Measurements from ENCODE around the gene POT1. TPM values are rescaled to one million over a fixed set of nuclear protein-coding genes. Genes with fewer than 3 reads are reported as not detected.

The POT1 gene
- total and polyA plus RNA-seq, 2 of the 13 experiments (the other 11 are each of a cell fraction or from before 2014, with no cell fraction given) = 21.7 to 23.4 TPM

DNA sequence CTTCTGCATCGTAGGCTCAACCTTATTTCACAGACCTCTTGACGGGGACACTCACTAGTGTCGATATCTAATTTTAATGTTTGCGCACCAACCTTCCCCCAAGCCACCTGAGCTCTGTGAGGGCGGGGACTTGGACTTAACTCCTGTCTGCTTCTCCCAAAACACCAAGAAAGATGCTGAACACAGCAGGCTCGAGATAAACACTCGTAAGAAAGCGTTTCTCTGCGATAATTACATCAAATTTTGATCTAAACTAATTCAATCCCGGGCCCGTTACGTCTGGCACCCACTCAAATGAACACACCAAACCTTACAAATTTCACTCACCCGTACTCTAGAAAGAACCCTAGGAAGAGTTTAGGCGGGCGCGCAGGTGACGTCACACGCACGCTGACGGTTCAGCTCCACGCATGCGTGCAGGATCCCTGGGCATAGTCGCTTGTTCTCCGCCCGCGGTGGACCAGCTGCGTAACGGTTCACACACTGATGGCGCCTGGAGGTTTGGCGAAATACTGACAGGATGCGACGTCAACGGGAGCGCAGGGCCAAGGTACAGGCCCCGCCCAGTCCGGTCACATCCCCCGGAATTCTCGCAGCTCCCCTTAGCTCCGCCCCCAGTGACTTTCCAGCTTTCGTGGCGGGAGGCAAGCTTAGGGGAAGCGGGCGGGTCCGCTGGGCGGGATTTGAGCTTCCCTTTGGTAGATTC lies at the start of gene POT1 (continued):
- TF ChIP-seq, protein P1, sequence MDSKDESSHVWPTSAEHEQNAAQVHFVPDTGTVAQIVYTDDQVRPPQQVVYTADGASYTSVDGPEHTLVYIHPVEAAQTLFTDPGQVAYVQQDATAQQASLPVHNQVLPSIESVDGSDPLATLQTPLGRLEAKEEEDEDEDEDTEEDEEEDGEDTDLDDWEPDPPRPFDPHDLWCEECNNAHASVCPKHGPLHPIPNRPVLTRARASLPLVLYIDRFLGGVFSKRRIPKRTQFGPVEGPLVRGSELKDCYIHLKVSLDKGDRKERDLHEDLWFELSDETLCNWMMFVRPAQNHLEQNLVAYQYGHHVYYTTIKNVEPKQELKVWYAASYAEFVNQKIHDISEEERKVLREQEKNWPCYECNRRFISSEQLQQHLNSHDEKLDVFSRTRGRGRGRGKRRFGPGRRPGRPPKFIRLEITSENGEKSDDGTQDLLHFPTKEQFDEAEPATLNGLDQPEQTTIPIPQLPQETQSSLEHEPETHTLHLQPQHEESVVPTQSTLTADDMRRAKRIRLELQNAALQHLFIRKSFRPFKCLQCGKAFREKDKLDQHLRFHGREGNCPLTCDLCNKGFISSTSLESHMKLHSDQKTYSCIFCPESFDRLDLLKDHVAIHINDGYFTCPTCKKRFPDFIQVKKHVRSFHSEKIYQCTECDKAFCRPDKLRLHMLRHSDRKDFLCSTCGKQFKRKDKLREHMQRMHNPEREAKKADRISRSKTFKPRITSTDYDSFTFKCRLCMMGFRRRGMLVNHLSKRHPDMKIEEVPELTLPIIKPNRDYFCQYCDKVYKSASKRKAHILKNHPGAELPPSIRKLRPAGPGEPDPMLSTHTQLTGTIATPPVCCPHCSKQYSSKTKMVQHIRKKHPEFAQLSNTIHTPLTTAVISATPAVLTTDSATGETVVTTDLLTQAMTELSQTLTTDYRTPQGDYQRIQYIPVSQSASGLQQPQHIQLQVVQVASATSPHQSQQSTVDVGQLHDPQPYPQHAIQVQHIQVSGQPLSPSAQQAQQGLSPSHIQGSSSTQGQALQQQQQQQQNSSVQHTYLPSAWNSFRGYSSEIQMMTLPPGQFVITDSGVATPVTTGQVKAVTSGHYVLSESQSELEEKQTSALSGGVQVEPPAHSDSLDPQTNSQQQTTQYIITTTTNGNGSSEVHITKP (CRISPR knock-in tag; IDR thresholded peaks at IDR 0.05; ENCODE audit: low read depth) = peak; percentile 18; the same call in 1 of the 2 replicates
- TF ChIP-seq, protein P2, sequence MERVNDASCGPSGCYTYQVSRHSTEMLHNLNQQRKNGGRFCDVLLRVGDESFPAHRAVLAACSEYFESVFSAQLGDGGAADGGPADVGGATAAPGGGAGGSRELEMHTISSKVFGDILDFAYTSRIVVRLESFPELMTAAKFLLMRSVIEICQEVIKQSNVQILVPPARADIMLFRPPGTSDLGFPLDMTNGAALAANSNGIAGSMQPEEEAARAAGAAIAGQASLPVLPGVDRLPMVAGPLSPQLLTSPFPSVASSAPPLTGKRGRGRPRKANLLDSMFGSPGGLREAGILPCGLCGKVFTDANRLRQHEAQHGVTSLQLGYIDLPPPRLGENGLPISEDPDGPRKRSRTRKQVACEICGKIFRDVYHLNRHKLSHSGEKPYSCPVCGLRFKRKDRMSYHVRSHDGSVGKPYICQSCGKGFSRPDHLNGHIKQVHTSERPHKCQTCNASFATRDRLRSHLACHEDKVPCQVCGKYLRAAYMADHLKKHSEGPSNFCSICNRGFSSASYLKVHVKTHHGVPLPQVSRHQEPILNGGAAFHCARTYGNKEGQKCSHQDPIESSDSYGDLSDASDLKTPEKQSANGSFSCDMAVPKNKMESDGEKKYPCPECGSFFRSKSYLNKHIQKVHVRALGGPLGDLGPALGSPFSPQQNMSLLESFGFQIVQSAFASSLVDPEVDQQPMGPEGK (CRISPR knock-in tag; IDR thresholded peaks at IDR 0.05) = peak; percentile 63
- TF ChIP-seq REPIN1 (CRISPR knock-in tag; IDR thresholded peaks at IDR 0.05; ENCODE audit: borderline replicate concordance, low read depth) (peak; percentile 24; the same call in 1 of the 2 replicates), PRMT3 (CRISPR knock-in tag; IDR thresholded peaks at IDR 0.05; ENCODE audit: borderline replicate concordance, low read depth) (no peak), ZNF629 (CRISPR knock-in tag; conservative IDR thresholded peaks at IDR 0.05) (no peak), ZNF468 (CRISPR knock-in tag; IDR thresholded peaks at IDR 0.05) (no peak), PAX8 (CRISPR knock-in tag; IDR thresholded peaks at IDR 0.05; ENCODE audit: borderline replicate concordance) (no peak), CC2D1A (CRISPR knock-in tag; IDR thresholded peaks at IDR 0.05) (no peak), CHD4 (IDR thresholded peaks at IDR 0.05; ENCODE audit: borderline replicate concordance, low read length) (no peak), NFYB (CRISPR knock-in tag; IDR thresholded peaks at IDR 0.05) (peak; percentile 42; the same call in 1 of the 2 replicates), PCBP2 (optimal IDR thresholded peaks at IDR 0.05; ENCODE audit: low read depth, low read length, poor library complexity, severe bottlenecking) (no peak), ZNF224 (CRISPR knock-in tag; IDR thresholded peaks at IDR 0.05) (peak; percentile 80)
- TF ChIP-seq, protein P3, sequence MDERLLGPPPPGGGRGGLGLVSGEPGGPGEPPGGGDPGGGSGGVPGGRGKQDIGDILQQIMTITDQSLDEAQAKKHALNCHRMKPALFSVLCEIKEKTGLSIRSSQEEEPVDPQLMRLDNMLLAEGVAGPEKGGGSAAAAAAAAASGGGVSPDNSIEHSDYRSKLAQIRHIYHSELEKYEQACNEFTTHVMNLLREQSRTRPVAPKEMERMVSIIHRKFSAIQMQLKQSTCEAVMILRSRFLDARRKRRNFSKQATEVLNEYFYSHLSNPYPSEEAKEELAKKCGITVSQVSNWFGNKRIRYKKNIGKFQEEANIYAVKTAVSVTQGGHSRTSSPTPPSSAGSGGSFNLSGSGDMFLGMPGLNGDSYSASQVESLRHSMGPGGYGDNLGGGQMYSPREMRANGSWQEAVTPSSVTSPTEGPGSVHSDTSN (CRISPR knock-in tag; IDR thresholded peaks at IDR 0.05) = no peak; the same call in 1 of the 2 replicates
- TF ChIP-seq, protein P4, sequence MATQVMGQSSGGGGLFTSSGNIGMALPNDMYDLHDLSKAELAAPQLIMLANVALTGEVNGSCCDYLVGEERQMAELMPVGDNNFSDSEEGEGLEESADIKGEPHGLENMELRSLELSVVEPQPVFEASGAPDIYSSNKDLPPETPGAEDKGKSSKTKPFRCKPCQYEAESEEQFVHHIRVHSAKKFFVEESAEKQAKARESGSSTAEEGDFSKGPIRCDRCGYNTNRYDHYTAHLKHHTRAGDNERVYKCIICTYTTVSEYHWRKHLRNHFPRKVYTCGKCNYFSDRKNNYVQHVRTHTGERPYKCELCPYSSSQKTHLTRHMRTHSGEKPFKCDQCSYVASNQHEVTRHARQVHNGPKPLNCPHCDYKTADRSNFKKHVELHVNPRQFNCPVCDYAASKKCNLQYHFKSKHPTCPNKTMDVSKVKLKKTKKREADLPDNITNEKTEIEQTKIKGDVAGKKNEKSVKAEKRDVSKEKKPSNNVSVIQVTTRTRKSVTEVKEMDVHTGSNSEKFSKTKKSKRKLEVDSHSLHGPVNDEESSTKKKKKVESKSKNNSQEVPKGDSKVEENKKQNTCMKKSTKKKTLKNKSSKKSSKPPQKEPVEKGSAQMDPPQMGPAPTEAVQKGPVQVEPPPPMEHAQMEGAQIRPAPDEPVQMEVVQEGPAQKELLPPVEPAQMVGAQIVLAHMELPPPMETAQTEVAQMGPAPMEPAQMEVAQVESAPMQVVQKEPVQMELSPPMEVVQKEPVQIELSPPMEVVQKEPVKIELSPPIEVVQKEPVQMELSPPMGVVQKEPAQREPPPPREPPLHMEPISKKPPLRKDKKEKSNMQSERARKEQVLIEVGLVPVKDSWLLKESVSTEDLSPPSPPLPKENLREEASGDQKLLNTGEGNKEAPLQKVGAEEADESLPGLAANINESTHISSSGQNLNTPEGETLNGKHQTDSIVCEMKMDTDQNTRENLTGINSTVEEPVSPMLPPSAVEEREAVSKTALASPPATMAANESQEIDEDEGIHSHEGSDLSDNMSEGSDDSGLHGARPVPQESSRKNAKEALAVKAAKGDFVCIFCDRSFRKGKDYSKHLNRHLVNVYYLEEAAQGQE (IDR thresholded peaks at IDR 0.05; ENCODE audit: borderline replicate concordance in 1 of 2, low read depth in 1 of 2, low read length in 2 of 2) = no peak; a peak in 1 of 4 replicates
- TF ChIP-seq, protein P5, sequence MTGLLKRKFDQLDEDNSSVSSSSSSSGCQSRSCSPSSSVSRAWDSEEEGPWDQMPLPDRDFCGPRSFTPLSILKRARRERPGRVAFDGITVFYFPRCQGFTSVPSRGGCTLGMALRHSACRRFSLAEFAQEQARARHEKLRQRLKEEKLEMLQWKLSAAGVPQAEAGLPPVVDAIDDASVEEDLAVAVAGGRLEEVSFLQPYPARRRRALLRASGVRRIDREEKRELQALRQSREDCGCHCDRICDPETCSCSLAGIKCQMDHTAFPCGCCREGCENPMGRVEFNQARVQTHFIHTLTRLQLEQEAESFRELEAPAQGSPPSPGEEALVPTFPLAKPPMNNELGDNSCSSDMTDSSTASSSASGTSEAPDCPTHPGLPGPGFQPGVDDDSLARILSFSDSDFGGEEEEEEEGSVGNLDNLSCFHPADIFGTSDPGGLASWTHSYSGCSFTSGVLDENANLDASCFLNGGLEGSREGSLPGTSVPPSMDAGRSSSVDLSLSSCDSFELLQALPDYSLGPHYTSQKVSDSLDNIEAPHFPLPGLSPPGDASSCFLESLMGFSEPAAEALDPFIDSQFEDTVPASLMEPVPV (CRISPR knock-in tag; IDR thresholded peaks at IDR 0.05) = 0 out of 2 replicates have a peak, but pooled peaks have one; percentile 30

Measured in HepG2 (cell line).